ENCODE measurements around the gene CDC26. TPM values are rescaled to one million over a fixed set of nuclear protein-coding genes. Genes with fewer than 3 reads are reported as not detected.
"Not testable (repeated sequence)": the region's sequence is repeated elsewhere in the genome, so short reads cannot be mapped to it uniquely, and the experiment has no call there.

The CDC26 gene
- polyA plus RNA-seq, 3 donors = 34.3 to 46.4 (median 42.0) TPM

DNA sequence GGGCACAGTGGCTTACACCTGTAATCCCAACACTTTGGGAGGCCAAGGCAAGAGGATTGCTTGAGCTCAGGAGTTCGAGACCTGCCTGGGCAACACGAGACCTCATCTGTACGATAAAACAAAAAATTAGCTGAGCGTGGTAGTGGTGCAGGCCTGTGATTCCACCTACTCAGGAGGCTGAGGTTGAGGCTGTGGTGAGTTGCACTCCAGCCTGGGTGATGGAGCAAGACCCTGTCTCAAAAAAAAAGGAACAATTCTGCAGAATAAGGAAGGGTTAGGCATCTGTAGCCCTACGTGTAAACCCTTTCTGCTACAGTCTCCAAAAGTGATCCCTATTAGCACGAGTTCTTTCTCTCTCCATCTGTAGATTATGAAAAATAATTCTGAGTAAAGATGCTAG, 19.9 kb downstream of the CDC26 start:
- no peak for DNase-seq (ENCODE audit: extremely low read depth in 1 of 11, low read depth in 9 of 11, low spot score in 4 of 11)

DNA sequence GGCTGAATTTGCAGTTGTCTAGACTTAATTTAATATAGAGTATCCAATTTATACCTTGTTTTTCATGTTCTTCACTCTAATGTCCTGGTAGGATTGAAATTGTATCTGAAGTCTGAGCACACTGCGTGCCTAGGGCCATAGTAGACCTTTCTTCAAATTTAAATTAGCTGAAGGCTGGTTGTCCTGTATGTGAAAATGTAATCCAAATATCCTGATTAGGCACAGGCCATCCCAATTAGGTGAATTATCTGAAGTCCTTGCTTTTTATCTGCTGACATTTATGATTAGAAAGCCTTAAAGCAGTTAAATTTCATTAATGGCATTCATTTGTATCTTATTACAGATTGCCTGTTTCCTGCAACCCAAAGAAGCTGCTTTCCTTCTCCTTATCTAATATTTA, 20.4 kb downstream of the CDC26 start:
- no peak for DNase-seq (ENCODE audit: extremely low read depth in 1 of 11, low read depth in 9 of 11, low spot score in 4 of 11)

DNA sequence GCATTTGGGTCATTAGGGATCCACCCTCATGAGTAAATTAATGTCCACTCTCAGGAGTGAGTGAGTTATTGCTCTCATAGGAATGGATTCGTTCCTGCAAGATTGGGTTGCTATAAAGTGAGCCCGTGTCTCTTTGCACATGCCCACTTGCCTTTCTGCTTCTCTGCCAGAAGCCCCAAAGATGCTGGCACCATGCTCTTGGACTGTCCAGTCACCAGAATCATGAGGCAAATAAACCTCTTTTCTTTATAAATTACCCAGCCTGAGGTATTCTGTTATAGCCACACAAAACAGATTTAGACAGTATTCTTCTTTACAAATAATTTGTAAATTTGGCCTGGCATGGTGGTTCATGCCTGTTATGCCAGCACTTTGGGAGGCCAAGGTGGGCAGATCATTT, 24.6 kb downstream of the CDC26 start:
- DNase-seq (ENCODE audit: extremely low read depth in 1 of 11, low read depth in 9 of 11, low spot score in 4 of 11) = no peak

DNA sequence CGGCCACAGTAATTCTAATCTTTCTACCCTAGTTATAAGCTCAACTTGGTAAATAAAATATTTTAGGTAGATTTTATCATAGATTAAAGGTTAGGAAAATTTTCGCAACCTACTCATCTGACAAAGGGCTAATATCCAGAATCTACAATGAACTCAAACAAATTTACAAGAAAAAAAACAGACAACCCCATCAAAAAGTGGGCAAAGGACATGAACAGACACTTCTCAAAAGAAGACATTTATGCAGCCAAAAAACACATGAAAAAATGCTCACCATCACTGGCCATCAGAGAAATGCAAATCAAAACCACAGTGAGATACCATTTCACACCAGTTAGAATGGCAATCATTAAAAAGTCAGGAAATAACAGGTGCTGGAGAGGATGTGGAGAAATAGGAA, 25.7 kb downstream of the CDC26 start:
- not testable (repeated sequence) for DNase-seq (ENCODE audit: extremely low read depth in 1 of 11, low read depth in 9 of 11, low spot score in 4 of 11)

DNA sequence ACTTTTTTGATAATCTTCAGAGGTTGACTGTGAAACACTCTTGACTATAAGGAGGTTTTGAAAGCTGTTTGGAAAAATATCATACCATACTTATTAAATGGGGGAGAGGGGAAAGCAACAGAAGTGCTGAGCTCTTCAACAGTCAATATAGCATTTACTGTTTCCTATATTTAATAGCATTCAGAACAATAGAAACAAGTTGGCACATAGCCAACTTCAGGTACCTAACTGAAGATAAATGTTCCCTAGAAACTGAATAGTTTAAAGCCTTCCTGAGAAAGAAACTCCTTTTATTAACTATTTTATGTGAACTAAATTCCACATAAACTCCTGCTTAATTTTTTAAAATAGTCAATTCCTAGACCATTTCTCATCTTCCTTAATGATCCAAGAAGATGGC, 27.7 kb downstream of the CDC26 start:
- DNase-seq (ENCODE audit: extremely low read depth in 1 of 11, low read depth in 9 of 11, low spot score in 4 of 11) = no peak

DNA sequence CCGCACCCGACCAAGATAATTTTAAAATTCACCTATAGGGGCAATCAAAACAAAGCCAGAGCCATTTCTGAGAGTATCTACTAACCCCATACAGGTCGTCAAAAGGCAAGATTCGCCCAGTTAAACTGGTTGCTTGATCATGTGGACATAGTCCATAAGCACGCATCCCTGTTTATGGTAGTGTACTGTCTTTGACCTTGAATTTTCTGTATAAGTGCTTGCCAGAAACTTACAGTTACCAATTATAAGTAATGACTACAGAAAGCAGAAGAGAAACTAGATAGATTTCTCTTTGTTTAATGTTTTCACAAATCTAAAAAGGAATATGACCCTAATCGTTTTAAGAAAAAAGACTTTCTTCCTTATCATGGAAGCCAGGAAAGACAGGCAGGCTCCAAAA, 28.4 kb downstream of the CDC26 start:
- no peak for DNase-seq (ENCODE audit: extremely low read depth in 1 of 11, low read depth in 9 of 11, low spot score in 4 of 11)

DNA sequence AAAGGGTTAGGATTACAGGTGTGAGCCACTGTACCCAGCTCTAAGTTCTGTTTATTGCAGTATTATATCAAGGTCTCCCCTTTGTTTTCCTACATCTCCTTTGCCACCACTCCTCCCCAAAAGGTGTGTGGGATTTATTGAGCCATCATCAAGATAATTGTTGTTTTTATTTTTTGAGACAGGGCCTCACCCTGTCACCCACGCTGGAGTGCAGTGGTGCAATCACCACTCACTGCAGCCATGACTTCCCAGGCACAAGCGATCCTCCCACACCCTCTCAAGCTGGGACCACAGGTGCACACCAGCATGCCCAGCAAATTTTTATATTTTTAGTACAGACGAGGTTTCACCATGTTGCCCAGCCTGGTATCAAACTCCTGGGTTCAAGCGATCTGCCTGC, 29.5 kb downstream of the CDC26 start:
- no peak for DNase-seq (ENCODE audit: extremely low read depth in 1 of 11, low read depth in 9 of 11, low spot score in 4 of 11)

DNA sequence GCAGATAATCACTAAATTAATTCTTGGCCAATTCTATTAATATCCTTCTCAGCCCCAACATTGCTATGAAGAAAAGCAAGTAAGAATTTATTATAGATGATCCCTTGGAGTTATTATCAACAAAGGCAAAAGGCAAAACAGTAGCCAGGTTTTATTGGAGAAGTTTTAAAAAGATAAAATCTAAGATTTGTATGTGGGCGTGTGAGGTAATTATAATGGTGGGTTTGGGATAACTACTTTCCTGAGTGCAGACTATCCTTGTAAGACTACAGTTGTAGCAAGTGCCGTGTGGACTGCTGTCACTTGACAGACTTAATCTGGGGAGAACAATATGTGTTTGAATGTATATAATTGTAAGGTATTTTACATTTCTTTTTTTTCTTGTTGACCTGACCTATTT, 30.8 kb downstream of the CDC26 start:
- DNase-seq (ENCODE audit: extremely low read depth in 1 of 11, low read depth in 9 of 11, low spot score in 4 of 11) = no peak

DNA sequence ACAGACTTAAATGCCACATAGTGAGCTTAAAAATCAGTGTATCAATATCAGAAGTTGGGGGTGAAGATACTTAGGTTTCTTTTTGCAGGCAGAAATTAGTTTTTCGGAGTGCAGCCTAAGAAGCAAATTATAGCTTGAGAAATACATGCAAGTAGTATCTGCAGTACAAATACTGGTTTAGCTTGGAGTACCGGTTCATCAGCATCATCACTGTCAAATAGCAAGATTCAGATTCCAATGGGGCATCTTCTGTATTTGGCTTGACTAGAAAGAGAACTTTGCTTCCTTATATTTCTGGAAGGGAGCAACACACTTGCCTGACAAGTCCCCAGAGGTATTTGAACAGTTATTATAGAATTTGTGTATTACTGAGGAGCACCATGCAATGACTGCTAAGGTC, 34.2 kb downstream of the CDC26 start:
- DNase-seq (ENCODE audit: extremely low read depth in 1 of 11, low read depth in 9 of 11, low spot score in 4 of 11) = no peak

DNA sequence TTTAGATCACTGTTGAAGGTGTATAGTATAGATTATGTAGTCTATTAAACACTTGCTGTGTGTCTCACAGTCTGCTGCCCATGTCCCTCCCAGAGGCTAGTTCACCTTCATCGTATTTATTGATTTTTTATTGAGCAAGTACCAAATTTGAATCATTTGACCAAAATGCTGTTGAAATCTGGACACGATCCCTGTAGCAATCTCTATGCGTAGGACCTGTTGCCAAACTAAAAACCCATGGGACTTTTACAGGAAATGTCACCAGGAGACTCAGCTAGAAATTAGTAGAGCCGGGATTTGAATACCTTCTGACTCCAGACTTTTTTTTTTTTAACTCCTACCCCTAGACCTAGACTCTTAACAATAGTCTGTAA, 36.5 kb downstream of the CDC26 start:
- no peak for DNase-seq (ENCODE audit: extremely low read depth in 1 of 11, low read depth in 9 of 11, low spot score in 4 of 11)

DNA sequence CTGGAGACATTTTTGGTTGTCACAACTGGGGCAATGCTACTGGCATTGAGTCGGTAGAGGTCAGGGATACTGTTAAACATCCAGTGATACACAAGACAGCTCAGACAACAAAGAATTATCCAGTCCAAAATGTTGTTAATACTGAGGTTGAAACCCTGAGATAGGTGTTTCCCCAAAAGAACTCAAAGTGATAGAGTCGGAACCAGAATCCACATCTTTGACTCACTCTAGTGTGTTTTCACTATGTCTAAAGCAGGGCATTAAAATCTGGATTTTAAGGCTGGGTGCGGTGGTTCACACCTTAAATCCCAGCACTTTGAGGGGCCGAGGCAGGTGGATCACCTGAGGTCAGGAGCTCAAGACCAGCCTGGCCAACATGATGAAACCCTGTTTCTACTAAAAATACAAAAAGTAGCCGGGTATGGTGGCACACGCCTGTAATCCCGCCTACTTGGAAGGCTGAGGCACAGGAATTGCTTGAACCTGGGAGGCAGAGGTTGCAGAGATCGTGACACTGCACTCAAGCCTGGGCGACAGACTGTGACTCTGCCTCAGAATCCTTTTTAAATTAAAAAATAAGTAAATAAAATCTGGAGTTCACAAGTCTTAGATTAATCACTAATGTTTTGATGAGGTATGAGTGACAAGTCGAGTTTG, 37.0 kb downstream of the CDC26 start:
- DNase-seq (ENCODE audit: extremely low read depth in 1 of 11, low read depth in 9 of 11, low spot score in 4 of 11) = no peak

DNA sequence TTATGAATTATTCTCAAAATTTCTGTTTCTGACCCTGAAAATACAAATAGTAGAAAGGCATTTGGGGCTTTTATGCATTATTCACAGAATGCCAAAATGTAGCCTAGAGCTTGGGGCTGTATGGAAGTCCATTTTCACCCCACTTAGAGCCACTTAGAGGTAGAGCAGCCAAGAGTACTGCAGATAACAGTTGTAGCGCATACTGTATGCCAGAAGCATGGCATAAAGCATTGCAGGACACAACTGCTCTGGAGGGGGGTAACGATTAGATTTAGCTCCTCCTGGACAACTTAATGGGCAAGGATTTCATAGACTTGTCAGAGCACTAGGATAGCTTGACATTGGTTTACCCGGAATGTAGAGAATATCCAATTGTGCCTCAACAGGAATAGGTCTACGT, 38.3 kb downstream of the CDC26 start:
- no peak for DNase-seq (ENCODE audit: extremely low read depth in 1 of 11, low read depth in 9 of 11, low spot score in 4 of 11)

DNA sequence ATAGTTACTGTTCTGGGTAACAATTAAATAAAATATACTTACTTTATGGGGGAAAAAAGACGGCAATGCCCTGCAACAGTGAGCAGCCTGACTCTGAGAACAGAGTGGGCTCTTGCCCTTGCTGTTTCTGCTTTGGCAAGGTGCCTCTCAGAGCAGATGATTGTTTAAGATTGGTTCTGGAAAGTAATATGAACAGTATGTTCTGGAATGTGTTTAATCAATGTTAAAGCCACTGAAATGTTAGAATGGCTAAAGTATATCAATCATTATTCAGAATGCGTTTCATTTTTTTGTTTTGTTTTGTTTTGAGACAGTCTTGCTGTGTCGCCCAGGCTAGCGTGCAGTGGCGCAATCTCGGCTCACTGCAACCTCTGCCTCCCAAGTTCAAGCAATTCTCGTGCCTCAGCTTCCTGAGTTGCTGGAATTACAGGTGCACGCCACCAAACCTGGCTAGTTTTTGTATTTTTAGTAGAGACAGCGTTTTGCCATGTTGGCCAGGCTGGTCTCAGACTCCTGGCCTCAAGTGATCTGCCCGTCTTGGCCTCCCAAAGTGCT, 39.6 kb downstream of the CDC26 start:
- DNase-seq (ENCODE audit: extremely low read depth in 1 of 11, low read depth in 9 of 11, low spot score in 4 of 11) = not testable (repeated sequence)

DNA sequence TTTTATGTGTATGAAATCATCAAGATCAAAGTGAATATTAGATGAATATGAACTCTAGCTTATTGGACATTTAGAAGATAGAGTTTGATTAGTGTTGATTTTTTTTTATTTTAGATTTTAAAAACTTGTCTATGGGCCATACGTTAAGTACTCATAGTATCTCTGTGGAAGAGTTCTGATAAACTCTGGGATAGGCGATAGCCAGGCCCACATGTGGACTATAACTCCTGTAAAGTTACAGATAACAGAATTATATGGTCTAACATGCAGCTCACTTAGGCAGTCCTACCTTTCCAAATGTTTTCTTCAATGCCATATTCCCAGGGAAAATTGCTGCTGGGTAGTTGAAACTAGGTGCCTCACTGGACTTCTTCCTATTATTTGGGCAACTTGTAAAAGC, 43.7 kb downstream of the CDC26 start:
- DNase-seq (ENCODE audit: extremely low read depth in 1 of 11, low read depth in 9 of 11, low spot score in 4 of 11) = no peak

DNA sequence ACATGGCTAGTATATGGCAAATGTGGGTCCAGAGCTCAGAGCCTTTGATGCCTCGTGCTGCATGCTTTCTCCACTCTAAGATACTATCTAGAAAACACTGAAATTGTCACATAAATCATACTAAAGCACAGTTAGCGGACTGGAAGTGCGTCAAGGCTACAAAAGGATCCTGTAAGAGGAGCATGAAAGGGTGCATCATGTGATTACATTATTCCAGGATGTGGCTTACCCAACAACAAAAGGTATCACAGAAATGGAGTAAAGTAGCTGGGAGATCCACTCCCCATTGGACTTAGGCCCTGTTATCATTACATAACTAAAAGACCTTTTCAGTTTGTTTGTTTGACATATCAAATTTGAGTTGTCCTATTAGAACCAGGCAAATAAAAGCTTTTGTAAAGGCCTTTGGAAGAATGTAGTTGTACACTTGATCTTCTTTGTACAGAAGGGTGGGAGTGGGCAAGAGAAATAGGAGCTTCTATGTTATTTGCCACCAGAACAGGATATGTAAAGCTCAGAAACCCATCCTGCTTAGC, 47.2 kb downstream of the CDC26 start:
- DNase-seq (ENCODE audit: extremely low read depth in 1 of 11, low read depth in 9 of 11, low spot score in 4 of 11) = no peak

DNA sequence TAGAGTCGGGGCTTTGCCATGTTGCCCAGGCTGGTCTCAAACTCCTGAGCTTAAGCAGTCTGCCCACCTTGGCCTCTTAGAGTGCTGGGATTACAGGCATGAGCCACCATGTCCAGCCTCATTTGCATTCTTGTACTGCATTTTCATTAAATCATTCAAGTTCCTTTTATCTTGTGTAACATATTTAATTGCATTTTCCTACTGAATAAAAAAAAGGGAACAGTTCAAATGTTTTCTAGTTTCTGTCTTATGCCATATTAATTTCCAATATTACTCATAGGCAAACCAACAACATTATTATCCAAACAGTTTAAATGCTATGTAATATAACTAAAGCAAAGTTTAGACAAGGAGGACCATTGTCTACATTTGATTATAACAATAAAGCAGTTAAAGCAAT, 47.9 kb downstream of the CDC26 start:
- no peak for DNase-seq (ENCODE audit: extremely low read depth in 1 of 11, low read depth in 9 of 11, low spot score in 4 of 11)

DNA sequence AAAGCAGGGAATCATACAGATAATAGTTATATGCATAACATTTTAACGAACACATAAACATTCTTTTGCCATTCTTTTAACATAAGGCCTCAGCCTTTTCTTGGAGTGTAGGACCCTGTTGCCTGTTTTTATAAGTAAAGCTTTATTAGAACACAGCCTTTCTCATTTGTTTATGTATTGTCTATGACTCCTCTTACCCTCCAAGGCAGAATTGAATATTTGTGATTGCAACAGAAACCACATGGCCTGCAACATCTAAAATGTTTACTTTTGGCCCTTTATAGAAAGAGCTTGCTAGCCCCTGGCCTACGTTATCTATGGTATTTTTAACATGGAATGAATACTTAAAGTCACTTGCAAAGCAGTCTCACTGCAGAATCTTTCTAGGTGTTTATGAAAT, 51.4 kb downstream of the CDC26 start:
- no peak for DNase-seq (ENCODE audit: extremely low read depth in 1 of 11, low read depth in 9 of 11, low spot score in 4 of 11)

DNA sequence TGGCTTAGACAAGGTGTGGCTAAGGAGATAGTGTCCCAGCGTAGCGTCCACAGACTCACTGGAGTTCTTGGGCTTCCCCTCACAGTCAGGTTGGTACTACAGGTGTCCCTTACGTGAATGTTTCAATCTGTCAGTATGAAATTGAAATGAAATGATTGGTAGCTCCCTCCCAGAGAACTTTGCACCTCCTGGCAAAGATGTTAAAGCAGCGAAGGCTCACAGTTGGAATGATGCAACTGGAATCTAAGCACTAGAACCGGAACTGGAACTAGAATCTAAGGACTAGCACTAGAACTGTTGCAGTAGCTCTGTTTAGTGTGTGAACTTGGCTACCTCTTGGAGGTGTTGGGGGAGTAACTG, 52.9 kb downstream of the CDC26 start:
- DNase-seq (ENCODE audit: extremely low read depth in 1 of 11, low read depth in 9 of 11, low spot score in 4 of 11) = no peak

DNA sequence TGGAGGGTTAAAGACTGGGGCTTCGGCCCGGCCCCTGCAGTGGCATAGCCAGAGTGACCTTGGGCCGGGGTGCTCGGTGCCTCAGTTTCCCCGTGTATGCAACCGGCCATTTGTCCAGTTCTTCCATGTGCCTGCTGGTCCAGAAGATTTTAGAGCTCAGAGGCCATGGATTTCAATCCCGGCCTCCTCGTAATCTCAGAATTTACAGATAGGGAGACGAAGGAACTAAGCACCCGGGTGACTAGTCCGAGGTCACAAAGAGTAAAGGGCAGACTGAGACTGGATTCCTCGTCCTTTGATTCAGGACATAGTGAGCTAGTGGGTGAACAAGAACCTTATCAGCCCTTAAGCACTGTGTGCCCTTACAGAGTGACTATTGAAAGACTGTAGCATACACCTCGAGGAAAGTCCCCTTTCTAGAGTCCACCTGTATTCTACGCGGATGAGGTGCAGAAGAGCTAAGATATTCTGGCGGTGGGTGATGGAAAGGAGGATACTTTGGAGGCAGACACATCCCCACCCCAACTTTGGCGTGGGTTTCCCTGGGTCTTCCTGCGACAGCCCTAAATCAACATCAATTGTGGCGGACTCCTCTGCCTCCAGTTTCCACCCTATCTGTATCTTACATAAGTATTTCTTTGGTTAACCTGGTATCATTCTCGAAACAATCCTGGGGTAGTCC, 53.4 kb downstream of the CDC26 start:
- peak in 2 of 11 donors; percentile 28 to 33 for DNase-seq (ENCODE audit: extremely low read depth in 1 of 11, low read depth in 9 of 11, low spot score in 4 of 11)

DNA sequence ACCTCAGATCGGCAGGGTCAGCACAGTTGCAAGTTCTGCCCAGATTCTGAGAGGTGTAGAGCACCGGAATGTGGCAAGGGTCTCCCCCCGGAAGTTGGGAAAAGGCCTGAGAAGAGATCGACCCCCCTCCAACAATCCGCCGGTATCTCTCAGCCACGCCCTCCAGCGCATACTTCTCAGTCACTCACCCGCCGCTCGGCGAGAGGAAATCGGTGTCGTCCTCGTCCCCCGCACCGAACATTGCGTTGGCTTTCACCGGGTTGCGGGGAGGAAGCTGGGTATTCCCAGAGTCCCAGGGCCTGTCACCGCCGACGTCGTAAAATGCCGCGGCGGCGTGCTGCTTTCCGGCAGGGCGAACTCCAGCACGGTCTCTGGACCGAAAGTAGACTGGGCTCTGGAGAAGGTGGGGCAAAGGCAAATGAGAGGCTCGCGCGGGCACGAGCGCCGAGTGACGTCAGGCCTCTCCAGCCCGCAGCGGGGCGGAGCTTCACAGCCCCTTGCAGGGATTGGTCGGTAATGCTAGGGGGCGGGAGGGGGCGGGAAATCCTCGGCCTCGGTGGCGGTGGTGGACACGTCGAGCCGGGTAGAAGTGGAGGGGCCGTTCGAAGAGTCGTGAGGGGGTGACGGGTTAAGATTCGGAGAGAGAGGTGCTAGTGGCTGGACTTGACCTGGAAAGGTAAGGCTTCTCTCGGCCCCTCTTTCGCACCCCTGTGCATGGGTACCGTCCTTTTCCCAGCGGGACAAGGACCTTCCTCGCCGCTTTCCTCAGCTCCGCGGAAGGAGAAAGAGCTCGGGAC, 54.2 kb downstream of the CDC26 start, which contains the start of the genes FKBP15 and SLC31A1:
FKBP15 (minus strand) TSS at position 275 of the 797 bp plus-strand sequence; CDS start at position 241, 34 bp downstream.
SLC31A1 (plus strand) TSS at position 542 of the 797 bp plus-strand sequence. CDS start 34,605 bp downstream, outside the sequence.
- DNase-seq (ENCODE audit: extremely low read depth in 1 of 11, low read depth in 9 of 11, low spot score in 4 of 11) = peak; percentile 96 to 98 (median 98)

Measured in renal cortex interstitium (tissue), 11 donors.